ENCODE measurements around the gene SFXN3. TPM values are rescaled to one million over a fixed set of nuclear protein-coding genes. Genes with fewer than 3 reads are reported as not detected.

Gene SFXN3
- total RNA-seq, 1 experiment from 2014 or later = 2.8 TPM

DNA sequence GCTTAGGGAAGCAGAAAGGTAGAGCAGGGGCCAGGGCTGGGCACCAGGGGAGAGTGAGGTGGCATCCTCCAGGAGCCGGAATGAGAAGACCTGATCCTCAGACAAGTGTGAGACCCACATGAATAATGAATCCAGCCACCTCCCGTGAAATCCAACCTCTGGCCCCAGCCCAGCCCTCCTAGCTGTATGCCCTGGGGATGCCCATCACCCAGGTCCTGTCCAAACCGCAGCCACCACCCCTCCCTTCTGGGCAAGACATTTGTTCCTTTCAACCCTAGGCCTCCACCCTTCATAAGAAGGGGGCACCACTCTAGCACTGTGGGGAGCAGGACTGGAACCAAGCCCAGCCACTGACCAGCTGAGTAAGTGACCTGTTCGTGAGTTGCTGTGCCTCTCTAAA lies 9.8 kb upstream of the SFXN3 start:
- H3K27ac ChIP-seq (ENCODE audit: insufficient read length, low read depth, low read length) = no peak overlapping the region
- Mint-ChIP-seq H3K27ac (no peak overlapping the region), H3K36me3 (ENCODE audit: insufficient read depth in 1 of 3, low read depth in 3 of 3) (no peaks in the 10 kb centered on the region), H3K9me3 (no peaks in the 10 kb centered on the region), H3K4me3 (no peak overlapping the region), H3K4me1 (peaks cover 9 to 19% of the 10 kb centered on the region in 2 experiments), H3K27me3 (ENCODE audit: low read depth) (peaks cover 59% of the 10 kb centered on the region)
- H3K14ac ChIP-seq (ENCODE audit: insufficient read depth, low read length) = no peak overlapping the region
- no peaks in the 10 kb centered on the region for H3K79me1 ChIP-seq (ENCODE audit: insufficient read depth, low read depth, low read length, poor library complexity, severe bottlenecking)
- H4K20me1 ChIP-seq (ENCODE audit: control insufficient read depth, insufficient read depth, insufficient read length) = no peaks in the 10 kb centered on the region
- no peak overlapping the region for H3K23ac ChIP-seq (ENCODE audit: insufficient read length, low read depth, low read length)
- no peak overlapping the region for H3K18ac ChIP-seq (ENCODE audit: insufficient read length, low read depth, low read length)
- DNase-seq = no peak
- H2BK15ac ChIP-seq (ENCODE audit: low read depth, low read length) = no peak overlapping the region
- no peak overlapping the region for H2BK5ac ChIP-seq (ENCODE audit: insufficient read length, low read length)
- no peaks in the 10 kb centered on the region for H3K9me3 ChIP-seq (ENCODE audit: control insufficient read depth, low read depth, low read length)
- TF ChIP-seq, protein P1, sequence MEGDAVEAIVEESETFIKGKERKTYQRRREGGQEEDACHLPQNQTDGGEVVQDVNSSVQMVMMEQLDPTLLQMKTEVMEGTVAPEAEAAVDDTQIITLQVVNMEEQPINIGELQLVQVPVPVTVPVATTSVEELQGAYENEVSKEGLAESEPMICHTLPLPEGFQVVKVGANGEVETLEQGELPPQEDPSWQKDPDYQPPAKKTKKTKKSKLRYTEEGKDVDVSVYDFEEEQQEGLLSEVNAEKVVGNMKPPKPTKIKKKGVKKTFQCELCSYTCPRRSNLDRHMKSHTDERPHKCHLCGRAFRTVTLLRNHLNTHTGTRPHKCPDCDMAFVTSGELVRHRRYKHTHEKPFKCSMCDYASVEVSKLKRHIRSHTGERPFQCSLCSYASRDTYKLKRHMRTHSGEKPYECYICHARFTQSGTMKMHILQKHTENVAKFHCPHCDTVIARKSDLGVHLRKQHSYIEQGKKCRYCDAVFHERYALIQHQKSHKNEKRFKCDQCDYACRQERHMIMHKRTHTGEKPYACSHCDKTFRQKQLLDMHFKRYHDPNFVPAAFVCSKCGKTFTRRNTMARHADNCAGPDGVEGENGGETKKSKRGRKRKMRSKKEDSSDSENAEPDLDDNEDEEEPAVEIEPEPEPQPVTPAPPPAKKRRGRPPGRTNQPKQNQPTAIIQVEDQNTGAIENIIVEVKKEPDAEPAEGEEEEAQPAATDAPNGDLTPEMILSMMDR (conservative IDR thresholded peaks at IDR 0.05) = no peak
- H3T11ph ChIP-seq (ENCODE audit: low read length) = no peak overlapping the region
- no peak overlapping the region for H3K4me2 ChIP-seq (ENCODE audit: insufficient read depth, insufficient read length, low read length)
- no peak overlapping the region for H3K56ac ChIP-seq (ENCODE audit: insufficient read length, low read depth, low read length)
- no peak overlapping the region for H4K5ac ChIP-seq (ENCODE audit: insufficient read length, low read depth, low read length)
- H2BK12ac ChIP-seq (ENCODE audit: insufficient read length, low read depth, low read length) = no peak overlapping the region
- H3K23me2 ChIP-seq (ENCODE audit: insufficient read length, low read depth, low read length, poor library complexity, severe bottlenecking) = peaks cover 10% of the 10 kb centered on the region
- no peak overlapping the region for H2AK5ac ChIP-seq (ENCODE audit: insufficient read length, low read length)
- H4K8ac ChIP-seq (replicated peaks; ENCODE audit: insufficient read length, low read depth, low read length) = no peak overlapping the region
- no peak overlapping the region for H3K9ac ChIP-seq (ENCODE audit: extremely low read depth, insufficient read length, low read length)
- no peak overlapping the region for H2BK120ac ChIP-seq (ENCODE audit: low read depth, low read length, poor library complexity, severe bottlenecking)
- no CpG with 5 or more reads among the region's 4 CpGs for WGBS (ENCODE audit: extremely low coverage, insufficient read length, low lambda C conversion rate)
- no peak overlapping the region for H3K4ac ChIP-seq (ENCODE audit: low read depth, low read length)
- H2BK20ac ChIP-seq (ENCODE audit: low read depth, low read length, poor library complexity, severe bottlenecking) = no peak overlapping the region
- peaks cover 17% of the 10 kb centered on the region; the same call in 1 of the 2 replicates for H3K27me3 ChIP-seq (ENCODE audit: insufficient read depth, low read length)
- no peak overlapping the region for H2AFZ ChIP-seq (ENCODE audit: low read length)
- H3K4me1 ChIP-seq (ENCODE audit: insufficient read depth, low read length) = no peaks in the 10 kb centered on the region
- H4K91ac ChIP-seq (ENCODE audit: insufficient read length, low read depth, low read length) = no peak overlapping the region
- H3K79me2 ChIP-seq (ENCODE audit: insufficient read depth, low read length) = no peaks in the 10 kb centered on the region

All from H9 (cell line).